IPS-20b (cell line): ENCODE data around the gene KCNJ18.
"Not testable (repeated sequence)": the region's sequence is repeated elsewhere in the genome, so short reads cannot be mapped to it uniquely, and the experiment has no call there.

Experiments
- H3K27ac ChIP-seq: one replicate; pipeline ENCODE4 v1.5.1; 2013; ENCODE audit warnings: low read length
- H3K27me3 ChIP-seq: 2 replicates; pipeline ENCODE4 v1.6.1; 2013; ENCODE audit warnings: mild to moderate bottlenecking, low read length, inconsistent platforms; ENCODE audit not compliant: insufficient read depth
- H3K36me3 ChIP-seq: 2 replicates; pipeline ENCODE4 v1.6.1; 2013; ENCODE audit warnings: low read depth, mild to moderate bottlenecking, inconsistent platforms, low read length, moderate library complexity; ENCODE audit not compliant: insufficient read depth
- H3K4me1 ChIP-seq: 2 replicates; pipeline ENCODE4 v1.6.1; 2013; ENCODE audit warnings: mild to moderate bottlenecking, control low read depth, inconsistent platforms, low read length, moderate library complexity; ENCODE audit not compliant: insufficient read depth
- H3K4me3 ChIP-seq: 2 replicates; pipeline ENCODE4 v1.5.1; 2013; ENCODE audit warnings: mild to moderate bottlenecking, low read length, inconsistent platforms
- H3K9ac ChIP-seq: 2 replicates; pipeline ENCODE4 v1.6.1; 2013; ENCODE audit warnings: low read depth, mild to moderate bottlenecking, inconsistent platforms, low read length, moderate library complexity
- H3K9me3 ChIP-seq: 2 replicates; pipeline ENCODE4 v1.6.1; 2013; ENCODE audit warnings: mild to moderate bottlenecking, low read depth, low read length, inconsistent platforms; ENCODE audit not compliant: insufficient read depth

The KCNJ18 gene

GRCh38 chr17:21735814-21736213 is 43.5 kb downstream of the KCNJ18 start:
- not testable (repeated sequence) for H3K27ac ChIP-seq, H3K36me3 ChIP-seq, H3K9ac ChIP-seq, H3K4me1 ChIP-seq, H3K4me3 ChIP-seq, H3K9me3 ChIP-seq, H3K27me3 ChIP-seq

GRCh38 chr17:21737015-21737580 is 44.8 kb downstream of the KCNJ18 start:
- not testable (repeated sequence) for H3K9ac ChIP-seq, H3K4me1 ChIP-seq, H3K27me3 ChIP-seq, H3K36me3 ChIP-seq, H3K4me3 ChIP-seq, H3K9me3 ChIP-seq, H3K27ac ChIP-seq

DNA sequence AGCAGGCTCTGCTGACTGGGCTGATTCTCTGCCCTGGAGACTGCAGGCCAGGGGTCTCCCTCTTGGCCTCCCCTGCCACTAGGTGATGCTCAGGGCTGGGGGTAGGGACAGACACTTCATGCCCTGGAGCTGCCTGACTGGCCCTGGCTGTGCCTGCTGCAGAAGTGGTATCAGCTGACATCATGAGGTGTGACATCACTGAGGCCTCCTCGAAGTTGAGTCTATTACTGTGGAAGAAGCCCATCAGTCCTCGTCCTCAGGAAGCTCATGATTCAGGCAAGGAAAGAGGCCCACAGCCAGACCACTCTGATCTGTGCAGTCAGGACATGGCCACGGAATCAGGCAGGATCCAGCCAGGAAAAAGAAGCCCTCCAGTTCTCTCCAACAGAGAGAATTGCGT is 45.9 kb downstream of the KCNJ18 start:
- not testable (repeated sequence) for H3K4me3 ChIP-seq, H3K4me1 ChIP-seq, H3K9me3 ChIP-seq, H3K27me3 ChIP-seq, H3K36me3 ChIP-seq, H3K9ac ChIP-seq, H3K27ac ChIP-seq

GRCh38 chr17:21738877-21739474 is 46.7 kb downstream of the KCNJ18 start:
- not testable (repeated sequence) for H3K36me3 ChIP-seq, H3K27ac ChIP-seq, H3K4me3 ChIP-seq, H3K9ac ChIP-seq, H3K27me3 ChIP-seq, H3K9me3 ChIP-seq, H3K4me1 ChIP-seq

GRCh38 chr17:21739485-21739884 is 47.2 kb downstream of the KCNJ18 start:
- H3K4me3 ChIP-seq, H3K9me3 ChIP-seq, H3K27me3 ChIP-seq, H3K36me3 ChIP-seq, H3K27ac ChIP-seq, H3K4me1 ChIP-seq, H3K9ac ChIP-seq: not testable (repeated sequence)

GRCh38 chr17:21740836-21741235 is 48.5 kb downstream of the KCNJ18 start:
- not testable (repeated sequence) for H3K9me3 ChIP-seq, H3K4me3 ChIP-seq, H3K9ac ChIP-seq, H3K27ac ChIP-seq, H3K4me1 ChIP-seq, H3K27me3 ChIP-seq, H3K36me3 ChIP-seq

GRCh38 chr17:21741520-21741919 is 49.2 kb downstream of the KCNJ18 start:
- H3K4me1 ChIP-seq, H3K27ac ChIP-seq: not testable (repeated sequence)

GRCh38 chr17:21742326-21742725 is 50.0 kb downstream of the KCNJ18 start:
- Histone ChIP-seq H3K27me3 (no peaks in the 10 kb centered on the region), H3K4me3 (no peak overlapping the region), H3K36me3 (no peaks in the 10 kb centered on the region), H3K9ac (no peak overlapping the region), H3K9me3 (no peaks in the 10 kb centered on the region), H3K27ac (no peak overlapping the region), H3K4me1 (no peaks in the 10 kb centered on the region)

More at GRCh38 chr17:21741520-21741919, 49.2 kb downstream of the KCNJ18 start:
- not testable (repeated sequence) for H3K36me3 ChIP-seq, H3K4me3 ChIP-seq, H3K27me3 ChIP-seq, H3K9ac ChIP-seq, H3K9me3 ChIP-seq

GRCh38 chr17:21744151-21744550 is 51.8 kb downstream of the KCNJ18 start:
- not testable (repeated sequence) for H3K36me3 ChIP-seq, H3K9ac ChIP-seq, H3K4me1 ChIP-seq, H3K27me3 ChIP-seq, H3K9me3 ChIP-seq, H3K27ac ChIP-seq, H3K4me3 ChIP-seq

DNA sequence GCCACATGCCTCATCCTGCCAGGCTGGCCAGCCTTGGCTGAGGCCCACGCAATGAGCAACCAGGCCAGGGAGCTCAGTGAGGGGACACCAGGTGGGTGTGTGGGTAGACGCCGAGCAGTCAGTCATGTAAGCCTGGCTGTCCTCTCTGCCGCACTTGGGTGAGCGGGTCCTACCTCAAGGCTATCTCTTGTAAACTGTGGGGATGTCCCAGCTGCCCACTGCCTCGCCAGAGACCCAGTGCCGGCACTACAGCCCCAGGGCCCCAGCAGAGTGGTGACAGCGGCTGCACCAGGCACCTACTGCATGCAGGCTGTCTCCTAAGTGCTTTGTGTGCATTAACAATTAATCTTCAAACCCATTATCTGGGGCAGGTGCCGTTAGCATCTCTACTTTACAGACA is 52.3 kb downstream of the KCNJ18 start:
- H3K9me3 ChIP-seq, H3K4me1 ChIP-seq, H3K4me3 ChIP-seq, H3K27me3 ChIP-seq, H3K9ac ChIP-seq, H3K36me3 ChIP-seq, H3K27ac ChIP-seq: not testable (repeated sequence)

- not testable (repeated sequence) for H3K27ac ChIP-seq, H3K9me3 ChIP-seq, H3K27me3 ChIP-seq, H3K4me1 ChIP-seq, H3K4me3 ChIP-seq, H3K36me3 ChIP-seq, H3K9ac ChIP-seq
Observed at GRCh38 chr17:21745385-21746054, 53.2 kb downstream of the KCNJ18 start.

DNA sequence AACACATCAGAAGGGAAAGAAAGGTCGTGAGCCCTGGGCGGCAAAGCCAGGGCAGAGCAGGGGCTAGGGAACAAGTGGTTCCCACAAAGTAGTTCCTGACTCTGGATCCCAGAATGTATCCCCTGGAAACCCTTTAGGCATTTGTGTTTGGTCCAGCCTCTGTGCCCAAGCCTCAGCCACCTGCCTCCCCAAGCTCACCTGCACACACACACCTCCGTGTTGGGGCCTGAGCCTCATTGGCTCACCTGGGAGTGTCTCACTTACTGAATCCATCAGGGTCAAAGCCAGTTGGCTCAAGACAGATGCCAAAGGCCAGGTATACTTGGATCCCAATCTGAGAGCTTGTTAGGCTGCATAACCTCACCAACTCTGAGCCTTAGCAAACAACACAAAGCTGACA is 54.1 kb downstream of the KCNJ18 start:
- not testable (repeated sequence) for H3K36me3 ChIP-seq, H3K4me3 ChIP-seq, H3K4me1 ChIP-seq, H3K9ac ChIP-seq, H3K9me3 ChIP-seq, H3K27me3 ChIP-seq, H3K27ac ChIP-seq
